Natural killer cell (primary cell): ENCODE data around the gene INPP5K. TPM values are rescaled to one million over a fixed set of nuclear protein-coding genes. Genes with fewer than 3 reads are reported as not detected.
A peak's percentile ranks its signal among the peaks of the same experiment; 100 is the strongest.

Source experiments
- ATAC-seq, 3 donors: fragments of 150-1000 bp in 2 of 3; fragments of 200-7000 bp in 1 of 3; cut with Tn5 transposase; 1 replicate in 1 of 3; 2 replicates in 2 of 3; pipeline ENCODE4 v1.10.0; 2021; ENCODE audit warnings: mild to moderate bottlenecking in 2 of 3, moderate library complexity in 2 of 3
- DNase-seq, 2 donors: peaks; one replicate each; pipeline versions ENCODE4 v3.0.0 to v3.0.0-alpha.2; 2013 to 2021; ENCODE audit warnings: mixed read lengths in 1 of 2
- H3K27ac ChIP-seq: one replicate; pipeline ENCODE4 v1.5.1; 2013; ENCODE audit warnings: mild to moderate bottlenecking, low read length
- H3K27me3 ChIP-seq: one replicate; pipeline ENCODE4 v1.6.1; 2013; ENCODE audit warnings: low read length; ENCODE audit not compliant: control insufficient read depth, insufficient read depth
- H3K36me3 ChIP-seq: one replicate; pipeline ENCODE4 v1.6.1; 2013; ENCODE audit warnings: low read length; ENCODE audit not compliant: control insufficient read depth, insufficient read depth
- H3K4me1 ChIP-seq: one replicate; pipeline ENCODE4 v1.6.1; 2013; ENCODE audit warnings: low read length; ENCODE audit not compliant: control insufficient read depth, insufficient read depth
- H3K4me3 ChIP-seq: one replicate; pipeline ENCODE4 v1.5.1; 2013; ENCODE audit warnings: low read length
- H3K9me3 ChIP-seq: one replicate; pipeline ENCODE4 v1.6.1; 2013; ENCODE audit warnings: low read length; ENCODE audit not compliant: control insufficient read depth, insufficient read depth
- H3K27ac Mint-ChIP-seq, 2 donors: one replicate each; pipeline ENCODE4 v1.8.0; 2022; ENCODE audit warnings: mild to moderate bottlenecking in 2 of 2, mixed read lengths in 2 of 2, moderate library complexity in 1 of 2
- H3K27me3 Mint-ChIP-seq, 2 donors: one replicate each; pipeline ENCODE4 v1.8.0; 2022; ENCODE audit warnings: low read depth in 2 of 2, mixed read lengths in 2 of 2
- H3K36me3 Mint-ChIP-seq: one replicate; pipeline ENCODE4 v1.8.0; 2022; ENCODE audit warnings: mixed read lengths
- H3K4me1 Mint-ChIP-seq, 2 donors: one replicate each; pipeline ENCODE4 v1.8.0; 2022; ENCODE audit warnings: mixed read lengths in 2 of 2
- H3K4me3 Mint-ChIP-seq: one replicate; pipeline ENCODE4 v1.8.0; 2022; ENCODE audit warnings: mild to moderate bottlenecking, moderate library complexity, mixed read lengths
- H3K9me3 Mint-ChIP-seq, 2 donors: one replicate each; pipeline ENCODE4 v1.8.0; 2022; ENCODE audit warnings: mixed read lengths in 2 of 2
- CTCF ChIP-seq: fragments of 200-600 bp; IDR thresholded peaks from one replicate; pipeline ENCODE4 v1.8.0; 2022; ENCODE audit warnings: antibody characterized with exemption
- WGBS: methylation state at CpG from one replicate; pipeline ENCODE4 v1.1.7; 2013; ENCODE audit warnings: missing lambda C conversion rate; ENCODE audit not compliant: insufficient coverage; 5-methylcytosine and 5-hydroxymethylcytosine counted together
- intact Hi-C: fragments of 100-400 bp; cut with micrococcal nuclease; formaldehyde crosslinking; loops from one replicate; pipeline ENCODE4 v1.14.2; 2022
- total RNA-seq, 4 donors: library from RNA; stranded (reverse); fragments of 120-200 nt in 1 of 4; gene quantifications; one replicate each; pipeline versions ENCODE4 v1.2.3 to v1.2.4, GENCODE V29; 2013 to 2022

INPP5K gene
- total RNA-seq, 3 donors from 2014 or later (not counting 1 experiment from before 2014, with no cell fraction given), result 278 to 317 (median 292) TPM

GRCh38 chr17:1488826-1489270, 27.6 kb downstream of the INPP5K start:
- H3K4me1 ChIP-seq, result peaks cover 67% of the 10 kb centered on the region
- no peak overlapping the region for H3K27ac ChIP-seq
- ATAC-seq (no peak), DNase-seq (peak in 1 of 2 donors; percentile 18)
- Mint-ChIP-seq H3K36me3 (no peaks in the 10 kb centered on the region), H3K27ac (peak overlapping the region in 1 of 2 donors; percentile 90), H3K9me3 (no peaks in the 10 kb centered on the region), H3K4me1 (peaks cover 6 to 41% of the 10 kb centered on the region in 2 donors), H3K27me3 (no peaks in the 10 kb centered on the region), H3K4me3 (peak overlapping the region; percentile 80)
- WGBS, result 97% methylated on average over 7 of the region's 7 CpGs
- no peak for TF ChIP-seq CTCF
- intact Hi-C loops, result no loop called here
- H3K9me3 ChIP-seq, result no peaks in the 10 kb centered on the region
- no peak overlapping the region for H3K4me3 ChIP-seq
- peaks cover 18% of the 10 kb centered on the region for H3K27me3 ChIP-seq
- no peaks in the 10 kb centered on the region for H3K36me3 ChIP-seq

GRCh38 chr17:1487939-1488825, 28.2 kb downstream of the INPP5K start:
- ATAC-seq (peak; percentile 56 to 69 (median 56)), DNase-seq (peak; percentile 80 to 87)
- no peak for TF ChIP-seq CTCF
- peaks cover 6 to 35% of the 10 kb centered on the region in 2 donors for H3K4me1 Mint-ChIP-seq
- H3K36me3 Mint-ChIP-seq, result no peaks in the 10 kb centered on the region
- intact Hi-C loops, result no loop called here
- H3K4me1 ChIP-seq, result peaks cover 62% of the 10 kb centered on the region
- peak overlapping the region; percentile 66 for H3K27ac ChIP-seq
- 6% methylated on average over 72 of the region's 72 CpGs for WGBS
- H3K27ac Mint-ChIP-seq, result peak overlapping the region in 1 of 2 donors; percentile 90
- peaks cover 18% of the 10 kb centered on the region for H3K27me3 ChIP-seq
- H3K27me3 Mint-ChIP-seq, result no peaks in the 10 kb centered on the region
- H3K4me3 Mint-ChIP-seq, result peak overlapping the region; percentile 92
- no peaks in the 10 kb centered on the region for H3K9me3 Mint-ChIP-seq
- H3K36me3 ChIP-seq, result no peaks in the 10 kb centered on the region
- H3K9me3 ChIP-seq, result no peaks in the 10 kb centered on the region
- peak overlapping the region; percentile 43 for H3K4me3 ChIP-seq

- peaks cover 3 to 5% of the 10 kb centered on the region in 2 donors for H3K27me3 Mint-ChIP-seq
- no peaks in the 10 kb centered on the region for H3K9me3 Mint-ChIP-seq
- Histone ChIP-seq H3K4me3 (peak overlapping the region; percentile 43), H3K36me3 (no peaks in the 10 kb centered on the region), H3K27me3 (peaks cover 17% of the 10 kb centered on the region), H3K9me3 (no peaks in the 10 kb centered on the region), H3K4me1 (peaks cover 51% of the 10 kb centered on the region), H3K27ac (peak overlapping the region; percentile 82)
- no peak for TF ChIP-seq CTCF
- H3K4me1 Mint-ChIP-seq, result peaks cover 3 to 29% of the 10 kb centered on the region in 2 donors
- peak overlapping the region in 1 of 2 donors; percentile 90 for H3K27ac Mint-ChIP-seq
- peak; percentile 7 to 34 (median 17) for ATAC-seq
- whole genome bisulfite sequencing, result 1% methylated on average over 74 of the region's 74 CpGs
- peak overlapping the region; percentile 92 for H3K4me3 Mint-ChIP-seq
- H3K36me3 Mint-ChIP-seq, result no peaks in the 10 kb centered on the region
- intact Hi-C loops, result no loop called here
- DNase-seq, result peak; percentile 49 to 88
Observed at GRCh38 chr17:1486802-1487695, 29.4 kb downstream of the INPP5K start.
